Keratinocyte (primary cell): ENCODE results near the gene ATP1B2. TPM values are rescaled to one million over a fixed set of nuclear protein-coding genes. Genes with fewer than 3 reads are reported as not detected.

ENCODE experiments used
- DNase-seq: peaks from one replicate; pipeline ENCODE4 v3.0.0-alpha.2; 2011; ENCODE audit warnings: low read depth, missing footprints, low spot score
- FAIRE-seq: peaks from 2 replicates; lab custom pipeline; 2011; peaks lifted over from hg19 to GRCh38; lab: Jason Lieb, UNC
- H2AFZ ChIP-seq: 2 replicates; pipeline ENCODE4 v1.6.0; 2012; ENCODE audit warnings: low read length, control low read depth, inconsistent platforms; ENCODE audit not compliant: control insufficient read depth
- H3K27ac ChIP-seq: 2 replicates; pipeline ENCODE4 v1.5.1; 2011; ENCODE audit warnings: low read length; ENCODE audit not compliant: control insufficient read depth, insufficient read depth
- H3K27me3 ChIP-seq: 3 replicates; pipeline ENCODE4 v1.6.0; 2011; ENCODE audit warnings: low read length; ENCODE audit not compliant: control insufficient read depth, insufficient read depth; ENCODE audit errors: extremely low read depth
- H3K36me3 ChIP-seq, 2 experiments: 2 replicates in 1 of 2; 3 replicates in 1 of 2; pipeline ENCODE4 v1.5.1; 2011; ENCODE audit warnings: low read length in 2 of 2, mild to moderate bottlenecking in 1 of 2; ENCODE audit not compliant: control insufficient read depth in 2 of 2, insufficient read depth in 2 of 2; ENCODE audit errors: extremely low read depth in 1 of 2
- H3K4me1 ChIP-seq: 3 replicates; pipeline ENCODE4 v1.5.1; 2011; ENCODE audit warnings: low read length; ENCODE audit not compliant: control insufficient read depth, insufficient read depth; ENCODE audit errors: extremely low read depth
- H3K4me2 ChIP-seq: 3 replicates; pipeline ENCODE4 v1.6.0; 2011; ENCODE audit warnings: low read depth, low read length; ENCODE audit not compliant: control insufficient read depth, insufficient read depth; ENCODE audit errors: extremely low read depth
- H3K4me3 ChIP-seq, 3 experiments: fragments of 200-600 bp in 1 of 3; sonication (generic) in 1 of 3; 2 replicates in 2 of 3; 3 replicates in 1 of 3; pipeline ENCODE4 v1.5.1; 2011 to 2016; ENCODE audit warnings: low read length in 3 of 3, mild to moderate bottlenecking in 3 of 3, control low read depth in 2 of 3, inconsistent platforms in 1 of 3, low read depth in 1 of 3, mixed read lengths in 1 of 3, mixed run types in 1 of 3, moderate library complexity in 1 of 3; ENCODE audit not compliant: control insufficient read depth in 2 of 3, insufficient read depth in 2 of 3; ENCODE audit errors: extremely low read depth in 1 of 3
- H3K79me2 ChIP-seq: 2 replicates; pipeline ENCODE4 v1.6.0; 2012; ENCODE audit warnings: low read length; ENCODE audit not compliant: control insufficient read depth, insufficient read depth
- H3K9ac ChIP-seq: 3 replicates; pipeline ENCODE4 v1.6.0; 2011; ENCODE audit warnings: low read length; ENCODE audit not compliant: control insufficient read depth, insufficient read depth; ENCODE audit errors: extremely low read depth
- H3K9me1 ChIP-seq: 3 replicates; pipeline ENCODE4 v1.6.0; 2011; ENCODE audit warnings: low read length; ENCODE audit not compliant: control insufficient read depth, insufficient read depth; ENCODE audit errors: extremely low read depth
- H3K9me3 ChIP-seq: 2 replicates; pipeline ENCODE4 v1.5.1; 2012; ENCODE audit warnings: low read depth, low read length; ENCODE audit not compliant: control insufficient read depth
- H4K20me1 ChIP-seq: 3 replicates; pipeline ENCODE4 v1.6.0; 2011; ENCODE audit warnings: low read length; ENCODE audit not compliant: control insufficient read depth, insufficient read depth; ENCODE audit errors: extremely low read depth
- CTCF ChIP-seq, 3 experiments: IDR thresholded peaks in 1 of 3; conservative IDR thresholded peaks in 1 of 3; optimal IDR thresholded peaks in 1 of 3; 2 replicates in 2 of 3; 3 replicates in 1 of 3; pipeline versions ENCODE3 to v1.5.1; 2011; ENCODE audit warnings: low read length in 3 of 3, mild to moderate bottlenecking in 3 of 3, moderate library complexity in 2 of 3, control low read depth in 1 of 3, inconsistent platforms in 1 of 3; ENCODE audit not compliant: insufficient read depth in 2 of 3; ENCODE audit errors: extremely low read depth in 1 of 3
- EZH2 ChIP-seq: IDR thresholded peaks from one replicate; pipeline ENCODE4 v1.6.1; 2012; ENCODE audit warnings: inconsistent platforms, mild to moderate bottlenecking, low read length, moderate library complexity
- dilution Hi-C: fragments of 300-500 bp; cut with MboI; formaldehyde crosslinking; loops from one replicate; pipeline ENCODE4 v1.7.0; 2020; ENCODE audit warnings: low sequenced_read_pairs; ENCODE audit not compliant: extremely low pct_ligation_motif_present
- polyA plus RNA-seq, 5 experiments: library from polyadenylated mRNA; depleted of rRNA in 3 of 5; stranded (reverse) in 3 of 5; stranded (forward) in 1 of 5; unstranded in 1 of 5; fragments of >200 nt; gene quantifications; 1 replicate in 1 of 5; 2 replicates in 3 of 5; 3 replicates in 1 of 5; pipeline versions ENCODE4 v1.2.1 to v1.2.3, GENCODE V29; 2011 to 2012; ENCODE audit warnings: missing spikeins in 2 of 5, low read depth in 1 of 5, low replicate concordance in 1 of 5

Gene ATP1B2
- polyA plus RNA-seq, 1 donor (not counting 4 experiments of a cell fraction or from before 2014, with no cell fraction given) = not detected

- no peak for FAIRE-seq
- H3K4me3 ChIP-seq = no peak overlapping the region
- no peak overlapping the region for H3K27ac ChIP-seq
- peaks cover 3% of the 10 kb centered on the region for H4K20me1 ChIP-seq
- H3K9me1 ChIP-seq = no peaks in the 10 kb centered on the region
- DNase-seq = no peak
- H3K4me1 ChIP-seq = peaks cover 20% of the 10 kb centered on the region
- dilution Hi-C loops = no loop called here
- no peak for TF ChIP-seq EZH2
- no peak for TF ChIP-seq CTCF (optimal IDR thresholded peaks at IDR 0.05 in 1 of 3, IDR thresholded peaks at IDR 0.05 in 1 of 3, conservative IDR thresholded peaks at IDR 0.05 in 1 of 3; ENCODE audit: extremely low read depth in 1 of 3, insufficient read depth in 2 of 3, low read length in 3 of 3)
- no peak overlapping the region for H3K9ac ChIP-seq
- H3K4me2 ChIP-seq = no peak overlapping the region
- H2AFZ ChIP-seq = no peak overlapping the region
- no peaks in the 10 kb centered on the region for H3K9me3 ChIP-seq
- H3K36me3 ChIP-seq = peaks cover 0 to 11% of the 10 kb centered on the region in 2 experiments
- peaks cover 71% of the 10 kb centered on the region for H3K79me2 ChIP-seq
- H3K27me3 ChIP-seq = no peaks in the 10 kb centered on the region
Observed at GRCh38 chr17:7610641-7611040, 40.1 kb upstream of the ATP1B2 start.

- dilution Hi-C loops = no loop called here
- H3K4me1 ChIP-seq = peaks cover 20% of the 10 kb centered on the region
- FAIRE-seq (no peak), DNase-seq (no peak)
- H3K4me2 ChIP-seq = peak overlapping the region; percentile 4
- TF ChIP-seq CTCF (optimal IDR thresholded peaks at IDR 0.05 in 1 of 3, IDR thresholded peaks at IDR 0.05 in 1 of 3, conservative IDR thresholded peaks at IDR 0.05 in 1 of 3; ENCODE audit: extremely low read depth in 1 of 3, insufficient read depth in 2 of 3, low read length in 3 of 3) (no peak), EZH2 (no peak)
- H2AFZ ChIP-seq = no peak overlapping the region
- no peak overlapping the region for H3K9ac ChIP-seq
- peaks cover 0 to 9% of the 10 kb centered on the region in 2 experiments for H3K36me3 ChIP-seq
- peaks cover 3% of the 10 kb centered on the region for H4K20me1 ChIP-seq
- peaks cover 67% of the 10 kb centered on the region for H3K79me2 ChIP-seq
- no peak overlapping the region for H3K27ac ChIP-seq
- no peaks in the 10 kb centered on the region for H3K9me3 ChIP-seq
- peak overlapping the region in 2 of 3 experiments; percentile 2 for H3K4me3 ChIP-seq
- H3K27me3 ChIP-seq = no peaks in the 10 kb centered on the region
- H3K9me1 ChIP-seq = no peaks in the 10 kb centered on the region
Observed at GRCh38 chr17:7611635-7612293, 39.0 kb upstream of the ATP1B2 start.
